ENCODE measurements around the gene CDH24. TPM values are rescaled to one million over a fixed set of nuclear protein-coding genes. Genes with fewer than 3 reads are reported as not detected.

CDH24 gene
- total and polyA plus RNA-seq, 2 of the 13 experiments (the other 11 are each of a cell fraction or from before 2014, with no cell fraction given): 0.69 to 0.99 TPM

DNA sequence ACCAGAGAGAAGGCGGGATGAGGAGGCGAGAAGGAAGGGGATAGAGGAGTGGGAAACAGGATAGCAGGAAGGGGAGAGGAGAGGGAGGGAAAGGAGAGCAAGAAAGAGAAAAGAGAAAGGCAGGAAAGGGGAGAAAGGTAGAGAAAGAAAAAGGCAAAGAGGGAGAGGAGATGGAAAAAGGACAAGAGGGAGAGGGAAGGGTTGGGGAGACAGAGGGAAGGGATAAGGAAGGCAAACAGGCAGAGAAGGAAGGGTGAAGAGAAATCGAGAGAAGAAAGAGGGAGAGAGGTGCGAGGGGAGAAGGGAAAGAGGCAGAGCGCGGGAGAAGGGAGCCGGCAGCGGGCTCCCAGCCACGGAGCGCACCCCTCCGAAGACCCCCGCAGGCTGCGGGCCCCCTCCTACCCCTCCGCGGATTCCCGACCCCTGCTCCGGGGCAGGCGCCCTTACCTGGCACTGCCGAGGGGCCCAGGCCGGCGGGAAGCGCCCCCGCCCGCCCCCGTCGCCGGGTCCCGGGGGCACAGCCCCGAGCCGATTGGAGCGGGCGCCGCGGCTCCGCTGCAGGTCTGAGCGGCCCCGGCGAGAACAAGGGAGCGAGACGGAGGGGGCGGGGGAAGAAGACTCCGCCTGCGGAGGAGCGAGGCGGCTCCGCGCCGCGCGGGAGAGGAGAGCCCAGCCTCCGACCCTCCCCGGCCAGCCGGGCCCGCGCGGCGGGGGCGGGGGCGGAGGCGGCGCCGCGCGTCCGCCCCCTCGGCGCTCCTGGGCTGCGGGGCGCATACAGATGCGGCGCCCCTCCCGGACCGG is at the start of gene CDH24 (continued):
- TF ChIP-seq, protein P1, sequence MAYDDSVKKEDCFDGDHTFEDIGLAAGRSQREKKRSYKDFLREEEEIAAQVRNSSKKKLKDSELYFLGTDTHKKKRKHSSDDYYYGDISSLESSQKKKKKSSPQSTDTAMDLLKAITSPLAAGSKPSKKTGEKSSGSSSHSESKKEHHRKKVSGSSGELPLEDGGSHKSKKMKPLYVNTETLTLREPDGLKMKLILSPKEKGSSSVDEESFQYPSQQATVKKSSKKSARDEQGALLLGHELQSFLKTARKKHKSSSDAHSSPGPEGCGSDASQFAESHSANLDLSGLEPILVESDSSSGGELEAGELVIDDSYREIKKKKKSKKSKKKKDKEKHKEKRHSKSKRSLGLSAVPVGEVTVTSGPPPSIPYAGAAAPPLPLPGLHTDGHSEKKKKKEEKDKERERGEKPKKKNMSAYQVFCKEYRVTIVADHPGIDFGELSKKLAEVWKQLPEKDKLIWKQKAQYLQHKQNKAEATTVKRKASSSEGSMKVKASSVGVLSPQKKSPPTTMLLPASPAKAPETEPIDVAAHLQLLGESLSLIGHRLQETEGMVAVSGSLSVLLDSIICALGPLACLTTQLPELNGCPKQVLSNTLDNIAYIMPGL (CRISPR knock-in tag; IDR thresholded peaks at IDR 0.05; ENCODE audit: borderline replicate concordance in 1 of 2, low read depth in 1 of 2): no peak
- TF ChIP-seq ZNF232 (CRISPR knock-in tag; IDR thresholded peaks at IDR 0.05; ENCODE audit: borderline replicate concordance) (no peak), JDP2 (CRISPR knock-in tag; IDR thresholded peaks at IDR 0.05; ENCODE audit: borderline replicate concordance) (peak; percentile 71; the same call in 1 of the 2 replicates), SP1 (IDR thresholded peaks at IDR 0.05) (peak; percentile 65; the same call in 1 of the 2 replicates), SP1 (CRISPR knock-in tag; IDR thresholded peaks at IDR 0.05) (0 out of 2 replicates have a peak, but pooled peaks have one; percentile 7), ZSCAN30 (CRISPR knock-in tag; IDR thresholded peaks at IDR 0.05) (no peak), BORCS8-MEF2B (CRISPR knock-in tag; IDR thresholded peaks at IDR 0.05) (no peak), RFX3 (CRISPR knock-in tag; IDR thresholded peaks at IDR 0.05) (no peak), SMAD1 (CRISPR knock-in tag; IDR thresholded peaks at IDR 0.05; ENCODE audit: borderline replicate concordance, low read depth) (no peak), TBX2 (CRISPR knock-in tag; IDR thresholded peaks at IDR 0.05; ENCODE audit: borderline replicate concordance) (0 out of 2 replicates have a peak, but pooled peaks have one; percentile 12)
- TF ChIP-seq, protein P2, sequence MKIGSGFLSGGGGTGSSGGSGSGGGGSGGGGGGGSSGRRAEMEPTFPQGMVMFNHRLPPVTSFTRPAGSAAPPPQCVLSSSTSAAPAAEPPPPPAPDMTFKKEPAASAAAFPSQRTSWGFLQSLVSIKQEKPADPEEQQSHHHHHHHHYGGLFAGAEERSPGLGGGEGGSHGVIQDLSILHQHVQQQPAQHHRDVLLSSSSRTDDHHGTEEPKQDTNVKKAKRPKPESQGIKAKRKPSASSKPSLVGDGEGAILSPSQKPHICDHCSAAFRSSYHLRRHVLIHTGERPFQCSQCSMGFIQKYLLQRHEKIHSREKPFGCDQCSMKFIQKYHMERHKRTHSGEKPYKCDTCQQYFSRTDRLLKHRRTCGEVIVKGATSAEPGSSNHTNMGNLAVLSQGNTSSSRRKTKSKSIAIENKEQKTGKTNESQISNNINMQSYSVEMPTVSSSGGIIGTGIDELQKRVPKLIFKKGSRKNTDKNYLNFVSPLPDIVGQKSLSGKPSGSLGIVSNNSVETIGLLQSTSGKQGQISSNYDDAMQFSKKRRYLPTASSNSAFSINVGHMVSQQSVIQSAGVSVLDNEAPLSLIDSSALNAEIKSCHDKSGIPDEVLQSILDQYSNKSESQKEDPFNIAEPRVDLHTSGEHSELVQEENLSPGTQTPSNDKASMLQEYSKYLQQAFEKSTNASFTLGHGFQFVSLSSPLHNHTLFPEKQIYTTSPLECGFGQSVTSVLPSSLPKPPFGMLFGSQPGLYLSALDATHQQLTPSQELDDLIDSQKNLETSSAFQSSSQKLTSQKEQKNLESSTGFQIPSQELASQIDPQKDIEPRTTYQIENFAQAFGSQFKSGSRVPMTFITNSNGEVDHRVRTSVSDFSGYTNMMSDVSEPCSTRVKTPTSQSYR (CRISPR knock-in tag; IDR thresholded peaks at IDR 0.05; ENCODE audit: borderline replicate concordance): no peak
- TF ChIP-seq, protein P3, sequence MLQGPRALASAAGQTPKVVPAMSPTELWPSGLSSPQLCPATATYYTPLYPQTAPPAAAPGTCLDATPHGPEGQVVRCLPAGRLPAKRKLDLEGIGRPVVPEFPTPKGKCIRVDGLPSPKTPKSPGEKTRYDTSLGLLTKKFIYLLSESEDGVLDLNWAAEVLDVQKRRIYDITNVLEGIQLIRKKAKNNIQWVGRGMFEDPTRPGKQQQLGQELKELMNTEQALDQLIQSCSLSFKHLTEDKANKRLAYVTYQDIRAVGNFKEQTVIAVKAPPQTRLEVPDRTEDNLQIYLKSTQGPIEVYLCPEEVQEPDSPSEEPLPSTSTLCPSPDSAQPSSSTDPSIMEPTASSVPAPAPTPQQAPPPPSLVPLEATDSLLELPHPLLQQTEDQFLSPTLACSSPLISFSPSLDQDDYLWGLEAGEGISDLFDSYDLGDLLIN (CRISPR knock-in tag; IDR thresholded peaks at IDR 0.05; ENCODE audit: borderline replicate concordance): 0 out of 2 replicates have a peak, but pooled peaks have one; percentile 43
- TF ChIP-seq, protein P4, sequence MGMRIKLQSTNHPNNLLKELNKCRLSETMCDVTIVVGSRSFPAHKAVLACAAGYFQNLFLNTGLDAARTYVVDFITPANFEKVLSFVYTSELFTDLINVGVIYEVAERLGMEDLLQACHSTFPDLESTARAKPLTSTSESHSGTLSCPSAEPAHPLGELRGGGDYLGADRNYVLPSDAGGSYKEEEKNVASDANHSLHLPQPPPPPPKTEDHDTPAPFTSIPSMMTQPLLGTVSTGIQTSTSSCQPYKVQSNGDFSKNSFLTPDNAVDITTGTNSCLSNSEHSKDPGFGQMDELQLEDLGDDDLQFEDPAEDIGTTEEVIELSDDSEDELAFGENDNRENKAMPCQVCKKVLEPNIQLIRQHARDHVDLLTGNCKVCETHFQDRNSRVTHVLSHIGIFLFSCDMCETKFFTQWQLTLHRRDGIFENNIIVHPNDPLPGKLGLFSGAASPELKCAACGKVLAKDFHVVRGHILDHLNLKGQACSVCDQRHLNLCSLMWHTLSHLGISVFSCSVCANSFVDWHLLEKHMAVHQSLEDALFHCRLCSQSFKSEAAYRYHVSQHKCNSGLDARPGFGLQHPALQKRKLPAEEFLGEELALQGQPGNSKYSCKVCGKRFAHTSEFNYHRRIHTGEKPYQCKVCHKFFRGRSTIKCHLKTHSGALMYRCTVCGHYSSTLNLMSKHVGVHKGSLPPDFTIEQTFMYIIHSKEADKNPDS (CRISPR knock-in tag; IDR thresholded peaks at IDR 0.05): no peak
- TF ChIP-seq, protein P5, sequence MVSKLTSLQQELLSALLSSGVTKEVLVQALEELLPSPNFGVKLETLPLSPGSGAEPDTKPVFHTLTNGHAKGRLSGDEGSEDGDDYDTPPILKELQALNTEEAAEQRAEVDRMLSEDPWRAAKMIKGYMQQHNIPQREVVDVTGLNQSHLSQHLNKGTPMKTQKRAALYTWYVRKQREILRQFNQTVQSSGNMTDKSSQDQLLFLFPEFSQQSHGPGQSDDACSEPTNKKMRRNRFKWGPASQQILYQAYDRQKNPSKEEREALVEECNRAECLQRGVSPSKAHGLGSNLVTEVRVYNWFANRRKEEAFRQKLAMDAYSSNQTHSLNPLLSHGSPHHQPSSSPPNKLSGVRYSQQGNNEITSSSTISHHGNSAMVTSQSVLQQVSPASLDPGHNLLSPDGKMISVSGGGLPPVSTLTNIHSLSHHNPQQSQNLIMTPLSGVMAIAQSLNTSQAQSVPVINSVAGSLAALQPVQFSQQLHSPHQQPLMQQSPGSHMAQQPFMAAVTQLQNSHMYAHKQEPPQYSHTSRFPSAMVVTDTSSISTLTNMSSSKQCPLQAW (CRISPR knock-in tag; IDR thresholded peaks at IDR 0.05): no peak
